K562 (cell line): ENCODE measurements around the gene HYOU1. TPM values are rescaled to one million over a fixed set of nuclear protein-coding genes. Genes with fewer than 3 reads are reported as not detected.
A peak's percentile ranks its signal among the peaks of the same experiment; 100 is the strongest.

Experiments
- ARID2 ChIP-seq: fragments of 450-650 bp; IDR thresholded peaks from 2 replicates; pipeline ENCODE4 v1.6.1; 2017; ENCODE audit warnings: antibody characterized with exemption, mild to moderate bottlenecking
- ARNT ChIP-seq, 2 experiments: fragments of 450-650 bp; IDR thresholded peaks; 2 replicates each; pipeline ENCODE4 v1.6.1; 2016; ENCODE audit warnings: mild to moderate bottlenecking in 1 of 2
- CHCHD3 ChIP-seq: fragments of 250-450 bp; sonication (Bioruptor Pico); IDR thresholded peaks from 2 replicates; pipeline ENCODE4 v2.1.2; 2022; ENCODE audit warnings: mild to moderate bottlenecking
- COPS2 ChIP-seq: fragments of 450-650 bp; conservative IDR thresholded peaks from 2 replicates; pipeline ENCODE4 v1.6.1; 2016; ENCODE audit warnings: mild to moderate bottlenecking, moderate library complexity
- CREB3L1 ChIP-seq: fragments of 450-650 bp; IDR thresholded peaks from 2 replicates; pipeline ENCODE4 v1.6.1; 2014; ENCODE audit warnings: low read depth, mild to moderate bottlenecking, moderate library complexity, borderline replicate concordance
- DPF2 ChIP-seq: fragments of 450-650 bp; IDR thresholded peaks from 2 replicates; pipeline ENCODE4 v1.6.1; 2016
- ERF ChIP-seq: fragments of 450-650 bp; formaldehyde crosslinking; IDR thresholded peaks from 2 replicates; pipeline ENCODE4 v1.4.0; 2020; ENCODE audit warnings: mild to moderate bottlenecking, mixed read lengths
- MLLT1 ChIP-seq, 2 experiments: fragments of 450-650 bp; IDR thresholded peaks; 2 replicates each; pipeline ENCODE4 v1.6.1; 2016
- RBM14 ChIP-seq: fragments of 200-400 bp; formaldehyde crosslinking; IDR thresholded peaks from 2 replicates; pipeline ENCODE4 v1.6.1; 2018; ENCODE audit warnings: low read depth, mild to moderate bottlenecking, low read length, moderate library complexity, borderline replicate concordance; ENCODE audit not compliant: insufficient read depth
- SIRT6 ChIP-seq: IDR thresholded peaks from one replicate; pipeline ENCODE4 v1.6.1; 2012; ENCODE audit warnings: low read depth, mild to moderate bottlenecking, control low read depth, inconsistent platforms, low read length, moderate library complexity
- SMARCC2 ChIP-seq: fragments of 450-650 bp; IDR thresholded peaks from 2 replicates; pipeline ENCODE4 v1.6.1; 2017; ENCODE audit warnings: antibody characterized with exemption, moderate library complexity, mild to moderate bottlenecking, low read depth
- SMC3 ChIP-seq: conservative IDR thresholded peaks from 2 replicates; pipeline ENCODE4 v1.6.1; 2011; ENCODE audit warnings: low read depth, low read length, improper control_type of control experiment; ENCODE audit not compliant: insufficient read depth
- ZNF184 ChIP-seq: sonication (generic); formaldehyde crosslinking; IDR thresholded peaks from 2 replicates; pipeline ENCODE4 v1.5.0; 2020; ENCODE audit warnings: missing genetic modification reagents
- ZNF324 ChIP-seq: fragments of 250-450 bp; sonication (Bioruptor Pico); IDR thresholded peaks from 2 replicates; pipeline ENCODE4 v1.4.0; 2020; ENCODE audit warnings: mild to moderate bottlenecking
- ZNF431 ChIP-seq: sonication (generic); formaldehyde crosslinking; IDR thresholded peaks from 2 replicates; pipeline ENCODE4 v1.8.0; 2022; ENCODE audit warnings: mild to moderate bottlenecking, missing genetic modification reagents
- ZNF639 ChIP-seq, 2 experiments: fragments of 200-800 bp in 1 of 2; sonication (Bioruptor generic) in 1 of 2; sonication (generic) in 1 of 2; formaldehyde crosslinking in 1 of 2; IDR thresholded peaks in 1 of 2; conservative IDR thresholded peaks in 1 of 2; 2 replicates each; pipeline versions ENCODE4 v1.5.0 to v1.6.1; 2016 to 2020; ENCODE audit warnings: missing compliant biosample characterization in 1 of 2, missing genetic modification characterization in 1 of 2, missing genetic modification reagents in 1 of 2
- polyA plus RNA-seq, 8 experiments: library from polyadenylated mRNA; depleted of rRNA in 4 of 8; stranded (reverse) in 5 of 8; unstranded in 3 of 8; fragments of >200 nt; fragmentation: Nextera tagmentation in 2 of 8; fragmentation: Illumina TruSeq in 1 of 8; extraction: Ambion mirVana in 2 of 8; extraction: Trizol in 1 of 8; gene quantifications; 2 replicates each; pipeline versions ENCODE4 v1.2.1 to v1.2.3, GENCODE V29; 2011 to 2014; ENCODE audit warnings: inconsistent platforms in 1 of 8, missing spikeins in 1 of 8
- total RNA-seq, 7 experiments: library from RNA; depleted of rRNA in 6 of 7; stranded (reverse); fragments of >200 nt in 6 of 7; fragmentation: Illumina TruSeq in 2 of 7; extraction: Trizol in 2 of 7; gene quantifications; 2 replicates each; pipeline versions ENCODE4 v1.2.1 to v1.2.3, GENCODE V29; 2011 to 2021; ENCODE audit warnings: low replicate concordance in 1 of 7

Gene HYOU1
- total and polyA plus RNA-seq, 9 of the 15 experiments (the other 6 are each of a cell fraction or from before 2014, with no cell fraction given) = 19.5 to 197 (median 128) TPM

GRCh38 chr11:119085437-119085847, 28.4 kb upstream of the HYOU1 start (continued):
- no peak for TF ChIP-seq SIRT6
- no peak for TF ChIP-seq ZNF324 (CRISPR knock-in tag)
- no peak for TF ChIP-seq ZNF431 (CRISPR knock-in tag)
- 0 out of 4 replicates have a peak, but pooled peaks of 1 of the 2 experiments have one; percentile 24 for TF ChIP-seq ZNF639 (CRISPR knock-in tag; conservative IDR thresholded peaks at IDR 0.05 in 1 of 2, IDR thresholded peaks at IDR 0.05 in 1 of 2)
- no peak for TF ChIP-seq CREB3L1
- peak; percentile 75; the same call in 1 of the 2 replicates for TF ChIP-seq SMARCC2
- 0 out of 4 replicates have a peak, but pooled peaks of 1 of the 2 experiments have one; percentile 26 for TF ChIP-seq ARNT (IDR thresholded peaks at IDR 0.05)
- TF ChIP-seq ZNF184 = no peak
- TF ChIP-seq DPF2 = peak; percentile 90
- TF ChIP-seq COPS2 = no peak
- TF ChIP-seq SMC3 = no peak
- TF ChIP-seq CHCHD3 = no peak
- TF ChIP-seq MLLT1 (IDR thresholded peaks at IDR 0.05) = 0 out of 4 replicates have a peak, but pooled peaks of 1 of the 2 experiments have one; percentile 17
- no peak for TF ChIP-seq ERF (CRISPR knock-in tag)
- TF ChIP-seq ARID2 = no peak
- no peak for TF ChIP-seq RBM14
